Stimulated activated CD4-positive, alpha-beta T cell treated with anti-CD3 and anti-CD28 coated beads, Interleukin-12 subunit alpha, Interleukin-12 subunit beta, amount 100 ng/mL, for 4 hours (primary cell): ENCODE data around the gene RAB6A.
"Not testable (repeated sequence)": the region's sequence is repeated elsewhere in the genome, so short reads cannot be mapped to it uniquely, and the experiment has no call there.

Experiments
- DNase-seq: peaks from one replicate; pipeline ENCODE4 v3.0.0-alpha.2; 2020

The RAB6A gene

DNA sequence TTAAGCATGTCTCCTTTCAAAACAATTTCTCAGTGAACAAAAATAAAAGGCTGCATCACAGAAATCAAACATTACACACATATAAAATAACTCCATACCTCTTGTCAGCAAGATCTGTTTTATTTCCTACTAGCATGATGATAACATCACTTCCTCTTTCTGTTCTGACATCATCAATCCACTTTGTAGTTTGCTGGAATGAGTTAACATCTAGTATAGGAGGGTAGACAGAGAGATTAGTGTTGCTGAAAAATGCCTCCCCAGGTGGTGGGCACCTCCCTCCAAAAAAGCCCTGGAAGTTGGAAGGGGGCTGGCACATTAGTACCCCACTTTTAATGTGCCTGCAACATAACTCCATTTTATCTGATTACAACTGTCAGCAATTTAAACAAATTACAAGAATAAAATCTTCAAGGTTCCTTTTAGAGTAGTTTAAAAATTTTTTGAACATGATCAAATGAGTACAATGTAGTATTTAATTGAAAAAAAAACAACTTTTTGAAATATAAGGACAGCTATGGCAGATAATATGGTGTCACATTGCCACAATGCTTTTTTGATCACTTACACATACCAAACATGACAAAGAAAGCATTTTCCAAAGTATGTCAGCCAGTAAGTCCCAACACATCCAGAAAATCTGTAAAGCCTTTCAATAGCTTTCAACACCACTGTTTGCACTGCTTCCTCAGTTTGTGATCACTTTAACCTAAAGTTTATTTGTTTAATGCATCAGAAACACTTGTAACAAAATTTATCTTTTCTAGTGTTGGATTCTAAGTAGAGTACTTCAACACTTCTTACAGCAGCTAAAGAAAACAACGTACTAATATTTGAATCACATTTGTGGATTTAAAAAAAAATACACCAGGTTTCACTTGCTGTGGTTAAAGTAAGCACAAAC is 44.5 kb downstream of the RAB6A start:
- no peak for DNase-seq

- DNase-seq: no peak
Measured at GRCh38 chr11:73715541-73715940, 45.3 kb downstream of the RAB6A start.

- no peak for DNase-seq
Measured at GRCh38 chr11:73710964-73711363, 49.9 kb downstream of the RAB6A start.

DNA sequence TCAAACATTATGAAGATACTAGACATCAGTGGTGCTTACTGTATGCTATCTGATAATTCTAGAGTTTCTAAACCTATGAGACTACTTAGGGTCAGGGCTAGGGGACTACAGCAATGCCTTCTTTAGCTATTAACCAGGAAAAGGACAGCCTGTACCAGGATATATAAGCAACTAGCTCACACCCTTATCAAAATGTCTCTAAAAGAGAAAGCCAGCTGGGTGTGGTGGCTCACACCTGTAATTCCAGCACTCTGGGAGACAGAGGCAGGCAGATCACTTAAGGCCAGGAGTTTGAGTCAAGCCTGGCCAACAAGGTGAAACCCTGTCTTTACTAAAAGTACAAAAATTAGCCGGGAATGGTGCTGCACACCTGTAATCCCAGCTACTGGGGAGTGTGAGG is 55.8 kb downstream of the RAB6A start:
- DNase-seq: no peak

GRCh38 chr11:73693899-73694525 is 66.9 kb downstream of the RAB6A start:
- DNase-seq: no peak

- DNase-seq: no peak
Measured at GRCh38 chr11:73680687-73681086, 80.2 kb downstream of the RAB6A start.

DNA sequence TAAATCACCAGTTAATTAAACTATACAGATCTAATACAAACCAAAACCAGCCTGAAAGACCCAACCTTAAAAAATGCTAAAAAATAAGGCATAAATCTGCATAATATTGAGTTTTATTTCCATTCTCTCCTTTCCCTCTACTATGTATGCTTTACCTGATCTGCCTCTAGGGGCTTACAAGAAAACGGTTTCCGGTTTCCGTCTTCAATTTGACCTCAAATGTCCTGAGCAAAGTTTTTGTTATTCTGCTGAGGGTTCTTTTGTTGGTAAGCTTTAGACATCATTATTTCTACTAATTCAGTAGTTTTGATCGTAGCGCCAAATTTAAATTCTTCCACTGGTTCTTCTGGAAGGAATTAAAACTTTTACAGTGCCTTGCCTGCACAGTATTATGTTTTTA is 84.3 kb downstream of the RAB6A start:
- not testable (repeated sequence) for DNase-seq

- no peak for DNase-seq
Measured at GRCh38 chr11:73671701-73672100, 89.2 kb downstream of the RAB6A start.

GRCh38 chr11:73670808-73671207 is 90.1 kb downstream of the RAB6A start:
- no peak for DNase-seq

DNA sequence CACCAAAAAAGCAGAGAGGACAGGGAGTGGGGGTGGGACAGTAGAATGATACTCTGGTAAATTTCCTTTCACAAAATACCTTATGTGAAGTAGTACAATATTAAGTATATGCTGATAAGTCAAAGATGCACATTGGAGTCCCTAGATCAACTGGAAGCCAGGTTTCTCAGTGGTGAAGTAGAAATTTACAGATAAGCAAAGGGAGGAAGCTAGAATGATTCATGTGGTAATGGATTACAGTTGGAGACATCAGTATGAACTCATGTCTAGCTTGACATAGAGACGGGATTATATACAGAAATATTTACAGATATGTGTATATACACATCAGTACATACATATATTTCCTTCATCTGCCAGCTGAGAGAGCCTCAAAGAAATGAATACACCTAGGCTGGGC is 93.0 kb downstream of the RAB6A start:
- DNase-seq: no peak

DNA sequence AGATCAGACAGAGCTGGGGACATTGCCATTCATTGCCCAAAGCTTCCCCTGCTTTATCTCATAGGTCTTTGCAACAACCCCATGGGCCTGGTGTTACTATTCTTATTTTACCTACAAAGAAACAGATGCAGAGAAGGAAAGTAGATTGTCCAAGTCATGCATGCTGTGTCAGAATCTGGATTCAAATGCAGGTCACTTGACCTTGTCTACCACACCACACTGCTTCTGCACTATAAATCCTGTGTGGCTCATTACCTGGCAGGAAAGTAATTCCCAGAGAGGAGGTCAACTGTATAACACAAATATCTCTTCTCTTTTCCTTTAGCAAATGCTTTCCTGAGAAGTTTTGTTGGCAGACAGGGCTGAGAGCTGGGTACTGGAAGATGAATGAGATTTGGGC is 96.0 kb downstream of the RAB6A start:
- no peak for DNase-seq

GRCh38 chr11:73663604-73664495 is 97.0 kb downstream of the RAB6A start:
- DNase-seq: no peak

DNA sequence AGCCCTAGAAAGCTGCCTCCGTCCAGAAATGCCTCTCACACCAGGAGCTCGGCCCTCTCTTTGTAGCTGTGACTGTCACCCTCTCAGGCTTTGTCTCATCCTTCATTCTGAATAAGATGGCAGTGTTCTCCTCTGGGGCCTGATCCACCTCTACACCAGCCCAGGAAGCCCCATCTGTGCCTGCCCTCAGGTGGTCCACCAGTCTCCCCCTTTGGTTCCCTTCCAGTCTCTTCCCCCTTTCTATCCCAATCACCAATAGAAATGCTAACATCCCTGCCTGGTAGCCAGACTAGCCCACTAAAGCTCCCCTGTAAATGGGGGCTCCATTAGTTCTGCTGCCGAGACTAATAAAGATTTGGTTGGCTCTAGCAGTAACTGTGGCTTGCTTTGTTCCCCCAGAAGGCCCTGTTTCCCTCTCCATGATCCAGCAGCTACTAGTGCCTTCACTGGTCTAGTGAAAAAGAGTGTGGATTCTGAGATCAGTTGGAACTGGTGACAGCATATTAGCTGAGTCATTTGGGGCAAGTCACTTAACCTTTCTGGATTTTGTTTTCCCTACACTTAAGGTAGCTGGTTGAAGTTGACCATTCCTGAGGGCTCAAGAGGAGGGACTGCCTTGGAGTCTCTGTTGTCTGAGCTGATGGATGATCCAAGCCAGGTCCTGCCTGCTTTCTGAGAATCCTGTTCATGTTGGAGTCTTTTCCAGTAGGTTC is 98.3 kb downstream of the RAB6A start:
- DNase-seq: no peak

DNA sequence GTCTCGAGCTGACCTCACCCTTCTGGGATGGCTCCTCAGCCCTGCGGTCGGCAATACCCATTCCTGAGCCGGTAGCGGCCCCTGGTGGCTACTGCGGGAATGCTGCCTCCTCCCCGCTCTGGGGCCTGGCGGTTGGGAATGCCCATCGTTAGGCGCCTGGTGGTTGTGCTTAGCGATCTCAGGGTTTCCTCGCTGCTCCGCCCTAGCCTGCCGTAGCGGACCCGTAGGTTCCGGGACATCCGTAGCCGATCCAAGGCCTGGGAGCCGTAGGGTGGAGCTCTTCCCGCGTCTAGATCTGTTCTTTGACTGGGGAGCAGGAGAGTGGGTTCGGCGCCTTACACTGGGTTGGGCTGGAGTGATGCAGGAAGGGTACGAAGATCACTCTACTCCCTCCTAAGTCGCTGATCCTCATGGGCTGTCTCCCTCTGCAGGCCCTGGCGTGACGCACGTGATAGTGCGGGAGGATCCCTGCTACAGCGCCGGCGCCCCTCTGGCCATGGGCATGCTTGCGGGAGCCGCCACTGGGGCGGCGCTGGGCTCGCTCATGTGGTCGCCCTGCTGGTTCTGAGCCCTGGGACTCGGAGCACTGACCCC is 99.7 kb downstream of the RAB6A start:
- DNase-seq: peak; percentile 88

DNA sequence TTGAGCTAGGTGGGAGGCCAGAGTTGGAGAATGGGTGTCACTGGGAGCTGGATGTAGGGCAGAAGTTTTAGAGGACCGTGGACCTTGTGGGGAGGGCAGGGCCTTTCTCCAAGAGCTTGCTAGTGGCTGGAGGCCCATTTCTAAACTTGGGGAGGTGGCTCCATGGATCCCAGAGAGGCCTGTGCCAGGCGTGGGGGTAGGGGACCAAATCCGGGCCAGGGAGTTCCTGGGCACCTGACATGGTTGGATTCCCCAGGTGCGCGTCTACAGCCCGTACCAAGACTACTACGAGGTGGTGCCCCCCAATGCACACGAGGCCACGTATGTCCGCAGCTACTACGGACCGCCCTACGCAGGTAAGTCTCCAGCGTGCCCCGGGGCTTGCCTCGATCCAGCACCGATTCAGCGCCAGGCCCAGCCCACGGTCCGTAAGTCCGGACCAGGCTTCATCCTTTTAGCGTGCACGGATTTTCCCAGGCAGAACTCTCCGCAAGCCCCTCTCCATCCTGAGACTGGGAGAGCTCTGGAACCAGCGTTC is 100.3 kb downstream of the RAB6A start:
- DNase-seq: no peak

DNA sequence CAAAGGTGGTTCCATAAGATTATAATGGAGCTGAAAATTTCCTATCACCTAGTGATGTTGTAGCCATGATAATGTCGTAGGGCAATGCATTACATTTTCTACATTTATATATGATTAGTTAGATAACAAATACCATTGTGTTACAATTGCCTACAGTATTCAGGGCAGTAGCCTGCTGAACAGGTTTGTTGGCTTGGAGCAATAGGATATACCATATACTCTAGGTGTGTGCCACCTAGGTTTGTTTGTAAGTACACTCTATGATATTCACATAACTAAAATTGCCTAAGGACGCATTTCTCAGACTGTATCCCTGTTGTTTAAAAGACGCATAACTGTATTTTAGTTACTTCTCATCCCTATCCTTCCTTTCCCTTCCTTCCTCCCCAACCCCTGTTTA is 100.9 kb downstream of the RAB6A start:
- no peak for DNase-seq

DNA sequence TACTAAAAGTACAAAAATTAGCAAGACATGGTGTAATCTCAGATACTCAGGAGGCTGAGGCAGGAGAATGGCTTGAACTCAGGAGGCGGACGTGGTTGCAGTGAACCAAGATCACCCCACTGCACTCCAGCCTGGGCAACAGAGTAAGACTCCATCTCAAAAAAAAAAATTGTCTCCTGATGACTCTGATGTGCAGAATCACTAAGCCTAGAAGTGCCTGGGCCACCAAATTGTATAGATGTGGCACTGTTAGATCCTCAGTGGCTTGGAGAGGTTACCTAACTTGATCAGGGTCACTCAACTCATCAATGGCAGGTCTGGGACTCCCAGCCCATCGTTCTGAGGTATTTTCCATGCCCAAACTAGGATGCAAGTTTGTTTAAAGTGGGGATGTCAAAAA is 103.9 kb downstream of the RAB6A start:
- no peak for DNase-seq

GRCh38 chr11:73655686-73656085 is 105.2 kb downstream of the RAB6A start:
- DNase-seq: no peak

DNA sequence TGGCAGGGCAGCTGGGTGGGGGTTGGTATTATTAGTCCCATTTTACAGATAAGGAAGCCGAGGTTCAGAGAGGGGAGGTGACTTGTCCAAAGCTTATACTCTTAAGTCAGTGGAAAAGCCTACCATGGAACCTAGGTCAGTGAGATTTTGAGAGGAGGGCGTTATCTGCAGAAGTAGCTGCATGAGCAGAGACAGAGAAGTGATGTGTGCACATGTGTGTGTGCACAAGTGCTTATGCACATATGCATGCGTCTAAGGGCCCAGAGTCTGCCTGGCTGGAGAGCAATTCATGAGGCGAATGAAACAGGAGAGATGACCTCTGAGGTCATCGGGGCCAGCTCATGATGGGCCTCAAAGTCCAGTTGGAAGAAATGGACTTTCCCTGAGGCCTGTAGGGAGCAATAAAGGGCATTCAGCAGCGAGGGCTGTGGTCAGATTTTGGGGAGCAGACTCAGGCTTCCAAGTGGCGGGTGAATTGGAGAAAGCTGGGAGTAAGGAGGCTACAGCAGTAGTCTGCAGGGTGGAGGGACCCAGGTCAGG is 106.3 kb downstream of the RAB6A start:
- DNase-seq: no peak

- no peak for DNase-seq
Measured at GRCh38 chr11:73653996-73654395, 106.9 kb downstream of the RAB6A start.

DNA sequence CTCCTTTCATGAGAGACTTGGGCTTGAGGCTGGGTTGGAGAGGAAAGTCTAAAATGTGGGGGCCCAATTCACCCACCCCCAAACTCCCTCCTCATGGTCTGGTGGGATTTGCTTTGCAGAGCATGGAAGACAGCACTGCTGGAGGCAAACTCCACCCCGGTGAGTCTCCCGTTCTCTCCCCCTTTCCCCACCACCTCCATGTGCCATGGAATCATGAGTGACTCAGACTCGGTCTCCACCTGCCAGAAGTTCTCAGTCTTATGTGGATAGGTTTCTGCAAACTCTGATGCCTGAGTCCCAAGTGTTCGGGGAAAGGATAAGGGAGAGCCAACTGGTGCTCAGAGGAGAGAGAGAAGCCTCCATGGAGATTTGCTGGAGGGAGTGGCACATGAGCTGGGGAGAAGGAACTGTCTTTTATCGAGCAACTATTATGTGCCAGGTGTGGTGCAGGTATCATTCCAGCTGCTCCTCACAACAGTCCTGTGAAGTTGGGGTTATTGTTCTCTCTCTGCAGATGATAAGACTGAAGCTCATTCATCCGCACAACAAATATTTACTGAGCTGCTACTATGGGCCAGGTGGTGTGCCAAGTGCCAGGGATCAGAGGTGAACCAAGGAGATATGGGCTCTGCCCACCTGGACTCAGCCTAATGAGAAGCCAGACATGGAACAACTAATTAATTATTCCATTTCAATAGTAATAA is 107.9 kb downstream of the RAB6A start:
- DNase-seq: no peak
